GM23338 (cell line): ENCODE data around the gene TRDN. TPM values are rescaled to one million over a fixed set of nuclear protein-coding genes. Genes with fewer than 3 reads are reported as not detected.

Experiments used
- ATAC-seq: fragments of 200-7000 bp; cut with Tn5 transposase; 3 replicates; pipeline ENCODE4 v1.9.1; 2020
- DNase-seq: peaks from one replicate; pipeline ENCODE4 v3.0.0-alpha.2; 2015; ENCODE audit warnings: low spot score
- H2AFZ ChIP-seq: fragments of 200-600 bp; sonication (generic); 2 replicates; pipeline ENCODE4 v1.8.0; 2016; ENCODE audit warnings: antibody characterized with exemption, mild to moderate bottlenecking, moderate library complexity
- H3F3A ChIP-seq: fragments of 200-600 bp; sonication (generic); replicated peaks from 2 replicates; pipeline ENCODE4 v1.8.0; 2017; ENCODE audit warnings: antibody characterized with exemption, mixed run types, low read depth
- H3K27ac ChIP-seq: fragments of 200-600 bp; sonication (generic); 2 replicates; pipeline ENCODE4 v1.6.1; 2016; ENCODE audit warnings: low read depth
- H3K27me3 ChIP-seq: fragments of 200-600 bp; sonication (generic); 2 replicates; pipeline ENCODE4 v1.8.0; 2016; ENCODE audit warnings: mild to moderate bottlenecking, mixed run types, moderate library complexity; ENCODE audit not compliant: insufficient read depth
- H3K36me3 ChIP-seq: fragments of 200-600 bp; sonication (generic); 2 replicates; pipeline ENCODE4 v1.8.0; 2016; ENCODE audit warnings: mild to moderate bottlenecking; ENCODE audit not compliant: insufficient read depth
- H3K4me1 ChIP-seq: fragments of 200-600 bp; sonication (generic); 2 replicates; pipeline ENCODE4 v1.8.0; 2016; ENCODE audit warnings: mild to moderate bottlenecking, moderate library complexity; ENCODE audit not compliant: insufficient read depth
- H3K4me2 ChIP-seq: fragments of 200-600 bp; sonication (generic); 2 replicates; pipeline ENCODE4 v1.7.1; 2017; ENCODE audit warnings: mixed run types
- H3K4me3 ChIP-seq: fragments of 200-600 bp; sonication (generic); 2 replicates; pipeline ENCODE4 v1.6.1; 2016; ENCODE audit warnings: mixed run types
- H3K79me2 ChIP-seq: fragments of 200-600 bp; sonication (generic); replicated peaks from 2 replicates; pipeline ENCODE4 v1.8.0; 2017; ENCODE audit warnings: mild to moderate bottlenecking; ENCODE audit not compliant: insufficient read depth
- H3K9me2 ChIP-seq: fragments of 200-600 bp; sonication (generic); 2 replicates; pipeline ENCODE4 v1.8.0; 2017; ENCODE audit not compliant: insufficient read depth
- H4K20me1 ChIP-seq: fragments of 200-600 bp; sonication (generic); replicated peaks from 2 replicates; pipeline ENCODE4 v1.8.0; 2017; ENCODE audit warnings: mild to moderate bottlenecking; ENCODE audit not compliant: insufficient read depth
- H3K27ac Mint-ChIP-seq: 2 replicates; pipeline ENCODE4 v1.8.0; 2020; ENCODE audit warnings: inconsistent platforms, mild to moderate bottlenecking, moderate library complexity, mixed read lengths
- H3K27me3 Mint-ChIP-seq: 3 replicates; pipeline ENCODE4 v1.8.0; 2022; ENCODE audit warnings: low read depth, mild to moderate bottlenecking, moderate library complexity, mixed read lengths, inconsistent platforms; ENCODE audit not compliant: insufficient read depth, poor library complexity
- H3K36me3 Mint-ChIP-seq: 3 replicates; pipeline ENCODE4 v1.8.0; 2021; ENCODE audit warnings: low read depth, mild to moderate bottlenecking, inconsistent platforms, moderate library complexity, mixed read lengths
- H3K4me1 Mint-ChIP-seq: 3 replicates; pipeline ENCODE4 v1.8.0; 2020; ENCODE audit warnings: mild to moderate bottlenecking, inconsistent platforms, mixed read lengths
- H3K4me3 Mint-ChIP-seq: 3 replicates; pipeline ENCODE4 v1.8.0; 2021; ENCODE audit warnings: moderate library complexity, mild to moderate bottlenecking, inconsistent platforms, mixed read lengths
- H3K9me3 Mint-ChIP-seq: 3 replicates; pipeline ENCODE4 v1.8.0; 2020; ENCODE audit warnings: moderate library complexity, mild to moderate bottlenecking, inconsistent platforms, mixed read lengths
- CREB1 ChIP-seq: fragments of 250-450 bp; sonication (Bioruptor Pico); IDR thresholded peaks from 2 replicates; pipeline ENCODE4 v1.5.0; 2020; ENCODE audit warnings: low read depth, mild to moderate bottlenecking, moderate library complexity
- CTCF ChIP-seq, 2 experiments: fragments of 200-600 bp in 1 of 2; sonication (generic) in 1 of 2; conservative IDR thresholded peaks; 2 replicates each; pipeline versions ENCODE4 v1.5.1 to v1.6.1; 2016 to 2017; ENCODE audit warnings: antibody characterized with exemption in 2 of 2, low read depth in 2 of 2, mild to moderate bottlenecking in 2 of 2, moderate library complexity in 1 of 2
- ETS1 ChIP-seq: IDR thresholded peaks from 2 replicates; pipeline ENCODE4 v1.6.1; 2016; ENCODE audit warnings: antibody characterized with exemption
- NANOG ChIP-seq: IDR thresholded peaks from 2 replicates; pipeline ENCODE4 v1.6.1; 2016; ENCODE audit warnings: antibody characterized with exemption, borderline replicate concordance
- POLR2AphosphoS5 ChIP-seq: IDR thresholded peaks from 2 replicates; pipeline ENCODE4 v1.6.1; 2016; ENCODE audit warnings: antibody characterized with exemption, low read depth
- REST ChIP-seq: IDR thresholded peaks from one replicate; pipeline ENCODE4 v1.6.1; 2018; ENCODE audit warnings: antibody characterized with exemption; ENCODE audit not compliant: unreplicated experiment
- ZNF331 ChIP-seq: fragments of 250-450 bp; sonication (Bioruptor Pico); IDR thresholded peaks from 2 replicates; pipeline ENCODE4 v1.5.0; 2020; ENCODE audit warnings: low read depth, mild to moderate bottlenecking, moderate library complexity
- ZNF462 ChIP-seq: fragments of 250-450 bp; sonication (Bioruptor Pico); IDR thresholded peaks from 2 replicates; pipeline ENCODE4 v1.5.0; 2020; ENCODE audit warnings: mild to moderate bottlenecking, moderate library complexity
- polyA plus RNA-seq: library from polyadenylated mRNA; unstranded; fragments of >200 nt; fragmentation: Nextera tagmentation; extraction: Ambion mirVana; gene quantifications from 2 replicates; pipeline ENCODE4 v1.2.1, GENCODE V29; 2016
- total RNA-seq: library from RNA; depleted of rRNA; stranded (reverse); fragments of >200 nt; shearing (Covaris generic); gene quantifications from 2 replicates; pipeline ENCODE4 v1.2.3, GENCODE V29; 2014

TRDN gene
- total and polyA plus RNA-seq, 2 experiments from 2014 or later = 35.5 to 137 TPM

GRCh38 chr6:123415844-123416468 lies 220.8 kb downstream of the TRDN start:
- H3K27ac Mint-ChIP-seq = no peak overlapping the region
- DNase-seq (peak; percentile 89), ATAC-seq (peak; percentile 57)
- H3K36me3 ChIP-seq = no peaks in the 10 kb centered on the region
- TF ChIP-seq ETS1 (no peak), REST (no peak), CREB1 (CRISPR knock-in tag) (no peak), CTCF (conservative IDR thresholded peaks at IDR 0.05; ENCODE audit: low read depth in 2 of 2) (peak; percentile 81 to 82), ZNF331 (CRISPR knock-in tag) (no peak), POLR2AphosphoS5 (no peak)
- H3K36me3 Mint-ChIP-seq = no peaks in the 10 kb centered on the region
- no peaks in the 10 kb centered on the region for H4K20me1 ChIP-seq
- no peak overlapping the region for H3K4me3 Mint-ChIP-seq
- no peaks in the 10 kb centered on the region for H3F3A ChIP-seq
- no peaks in the 10 kb centered on the region for H3K27me3 ChIP-seq
- no peak overlapping the region for H3K4me2 ChIP-seq
- no peak overlapping the region for H3K4me3 ChIP-seq
- H3K4me1 ChIP-seq = peaks cover 10% of the 10 kb centered on the region
- H3K27ac ChIP-seq = no peak overlapping the region
- no peaks in the 10 kb centered on the region for H3K79me2 ChIP-seq
- no peaks in the 10 kb centered on the region for H3K9me2 ChIP-seq
- peaks cover 21% of the 10 kb centered on the region for H3K4me1 Mint-ChIP-seq
- no peaks in the 10 kb centered on the region for H3K27me3 Mint-ChIP-seq
- H2AFZ ChIP-seq = no peak overlapping the region
- no peaks in the 10 kb centered on the region for H3K9me3 Mint-ChIP-seq

- no peak overlapping the region for H2AFZ ChIP-seq
- no peaks in the 10 kb centered on the region for H3K9me3 Mint-ChIP-seq
- H3F3A ChIP-seq = no peaks in the 10 kb centered on the region
- H3K27me3 ChIP-seq = no peaks in the 10 kb centered on the region
- no peak overlapping the region for H3K27ac ChIP-seq
- no peaks in the 10 kb centered on the region for H3K79me2 ChIP-seq
- DNase-seq (no peak), ATAC-seq (no peak)
- peaks cover 6% of the 10 kb centered on the region; the same call in 1 of the 3 replicates for H3K4me1 Mint-ChIP-seq
- H3K4me3 Mint-ChIP-seq = no peak overlapping the region
- no peaks in the 10 kb centered on the region for H3K9me2 ChIP-seq
- peaks cover 5% of the 10 kb centered on the region for H3K27me3 Mint-ChIP-seq
- H3K4me1 ChIP-seq = peaks cover 5% of the 10 kb centered on the region; the same call in 1 of the 2 replicates
- H4K20me1 ChIP-seq = no peaks in the 10 kb centered on the region
- no peak overlapping the region for H3K4me3 ChIP-seq
- H3K36me3 ChIP-seq = no peaks in the 10 kb centered on the region
- H3K36me3 Mint-ChIP-seq = no peaks in the 10 kb centered on the region
- no peak overlapping the region for H3K4me2 ChIP-seq
- no peak overlapping the region for H3K27ac Mint-ChIP-seq
- TF ChIP-seq ZNF462 (CRISPR knock-in tag) = no peak
- no peak for TF ChIP-seq CREB1 (CRISPR knock-in tag)
- no peak for TF ChIP-seq NANOG
Observed at GRCh38 chr6:123404975-123405374, 231.8 kb downstream of the TRDN start.
